SJSA1 (cell line): ENCODE data around the gene CDK13. TPM values are rescaled to one million over a fixed set of nuclear protein-coding genes. Genes with fewer than 3 reads are reported as not detected.

ENCODE experiments used
- DNase-seq, 2 experiments: peaks; one replicate each; pipeline ENCODE4 v3.0.0-alpha.2; 2015 to 2020; ENCODE audit warnings: low spot score in 2 of 2, low read depth in 1 of 2
- H3K27ac ChIP-seq: fragments of 250-450 bp; sonication (Bioruptor Pico); 2 replicates; pipeline ENCODE4 v1.5.1; 2020; ENCODE audit warnings: mild to moderate bottlenecking, moderate library complexity
- H3K27me3 ChIP-seq: fragments of 250-450 bp; sonication (Bioruptor Pico); replicated peaks from 2 replicates; pipeline ENCODE4 v1.5.1; 2020; ENCODE audit warnings: mild to moderate bottlenecking, moderate library complexity
- H3K36me3 ChIP-seq: fragments of 250-450 bp; sonication (Bioruptor Pico); 2 replicates; pipeline ENCODE4 v1.5.1; 2020; ENCODE audit warnings: mild to moderate bottlenecking
- H3K4me1 ChIP-seq: fragments of 250-450 bp; sonication (Bioruptor Pico); replicated peaks from 2 replicates; pipeline ENCODE4 v1.6.1; 2021; ENCODE audit warnings: mild to moderate bottlenecking
- H3K4me3 ChIP-seq: fragments of 250-450 bp; sonication (Bioruptor Pico); 2 replicates; pipeline ENCODE4 v1.5.1; 2020; ENCODE audit warnings: mild to moderate bottlenecking
- H3K9me3 ChIP-seq: fragments of 250-450 bp; sonication (Bioruptor Pico); replicated peaks from 2 replicates; pipeline ENCODE4 v1.5.1; 2020; ENCODE audit warnings: mild to moderate bottlenecking
- total RNA-seq: library from RNA; depleted of rRNA; stranded (reverse); fragments of >200 nt; shearing (Covaris generic); gene quantifications from 2 replicates; pipeline ENCODE4 v1.2.3, GENCODE V29; 2014

The CDK13 gene
- total RNA-seq, 1 experiment from 2014 or later = 37.8 TPM

DNA sequence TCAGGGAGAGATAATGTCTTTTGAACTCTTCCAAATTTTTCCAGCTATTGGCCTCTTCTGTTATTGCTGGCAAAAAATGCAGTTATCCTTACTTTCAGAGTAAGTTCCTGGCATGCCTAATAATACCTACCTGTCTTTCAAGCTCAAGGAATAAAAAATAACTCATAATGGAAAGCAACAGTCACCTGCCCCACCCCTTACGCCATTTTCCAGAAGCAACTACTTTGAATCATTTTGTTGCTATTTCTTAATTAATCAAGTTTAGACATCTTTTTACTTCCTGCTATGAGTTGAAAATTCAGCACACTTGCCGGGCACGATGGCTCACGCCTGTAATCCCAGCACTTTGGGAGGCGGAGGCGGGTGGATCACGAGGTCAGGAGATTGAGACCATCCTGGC is 23.0 kb upstream of the CDK13 start:
- Histone ChIP-seq H3K4me3 (no peak overlapping the region), H3K36me3 (no peaks in the 10 kb centered on the region), H3K27ac (no peak overlapping the region), H3K4me1 (no peaks in the 10 kb centered on the region), H3K9me3 (no peaks in the 10 kb centered on the region), H3K27me3 (0 out of 2 replicates have a peak, but pooled peaks cover 2% of the 10 kb centered on the region)
- no peak for DNase-seq

DNA sequence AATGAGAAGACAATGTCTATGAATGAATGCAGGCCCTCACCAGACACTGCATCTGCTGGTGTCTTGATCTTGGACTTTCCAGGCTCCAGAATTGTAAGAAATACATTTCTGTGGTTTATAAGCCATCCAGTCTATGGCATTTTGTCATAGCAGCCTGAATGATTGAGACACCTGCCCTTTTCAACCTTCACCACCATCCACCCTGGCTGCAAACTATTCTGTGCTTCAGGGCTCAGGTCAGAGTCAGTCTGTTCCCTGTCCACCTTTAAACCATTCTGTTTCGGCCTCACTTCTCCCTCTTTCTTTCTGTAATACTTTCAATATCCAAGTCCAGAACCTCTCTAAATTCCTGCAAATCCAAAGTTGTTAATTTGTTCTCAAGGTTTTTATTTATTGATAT is 15.9 kb upstream of the CDK13 start:
- no peaks in the 10 kb centered on the region for H3K36me3 ChIP-seq
- H3K4me1 ChIP-seq = no peaks in the 10 kb centered on the region
- no peak for DNase-seq
- peaks cover 4% of the 10 kb centered on the region; the same call in 1 of the 2 replicates for H3K27me3 ChIP-seq
- no peak overlapping the region for H3K4me3 ChIP-seq
- H3K9me3 ChIP-seq = no peaks in the 10 kb centered on the region
- H3K27ac ChIP-seq = no peak overlapping the region

DNA sequence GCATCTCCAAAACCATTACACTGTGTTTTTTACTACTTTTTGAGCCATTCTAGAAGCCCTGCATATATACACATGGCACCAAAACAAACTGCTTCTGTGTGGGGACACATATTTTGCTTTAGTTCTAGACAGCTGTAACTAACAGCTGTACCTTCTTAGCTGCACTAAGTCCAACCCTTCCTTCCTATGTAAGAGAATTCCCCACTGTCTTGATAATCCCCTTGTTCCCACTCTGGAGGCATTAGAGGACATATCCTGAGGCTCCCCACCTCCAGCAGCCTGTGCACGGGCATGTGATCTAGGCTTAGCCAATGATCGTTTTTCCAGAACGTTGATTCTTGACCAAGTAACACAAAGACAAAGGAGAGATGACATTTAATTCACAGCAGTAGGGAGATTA is 13.3 kb upstream of the CDK13 start:
- Histone ChIP-seq H3K27me3 (peaks cover 3% of the 10 kb centered on the region; the same call in 1 of the 2 replicates), H3K9me3 (no peaks in the 10 kb centered on the region), H3K4me3 (no peak overlapping the region), H3K36me3 (no peaks in the 10 kb centered on the region), H3K27ac (no peak overlapping the region), H3K4me1 (no peaks in the 10 kb centered on the region)
- no peak for DNase-seq

DNA sequence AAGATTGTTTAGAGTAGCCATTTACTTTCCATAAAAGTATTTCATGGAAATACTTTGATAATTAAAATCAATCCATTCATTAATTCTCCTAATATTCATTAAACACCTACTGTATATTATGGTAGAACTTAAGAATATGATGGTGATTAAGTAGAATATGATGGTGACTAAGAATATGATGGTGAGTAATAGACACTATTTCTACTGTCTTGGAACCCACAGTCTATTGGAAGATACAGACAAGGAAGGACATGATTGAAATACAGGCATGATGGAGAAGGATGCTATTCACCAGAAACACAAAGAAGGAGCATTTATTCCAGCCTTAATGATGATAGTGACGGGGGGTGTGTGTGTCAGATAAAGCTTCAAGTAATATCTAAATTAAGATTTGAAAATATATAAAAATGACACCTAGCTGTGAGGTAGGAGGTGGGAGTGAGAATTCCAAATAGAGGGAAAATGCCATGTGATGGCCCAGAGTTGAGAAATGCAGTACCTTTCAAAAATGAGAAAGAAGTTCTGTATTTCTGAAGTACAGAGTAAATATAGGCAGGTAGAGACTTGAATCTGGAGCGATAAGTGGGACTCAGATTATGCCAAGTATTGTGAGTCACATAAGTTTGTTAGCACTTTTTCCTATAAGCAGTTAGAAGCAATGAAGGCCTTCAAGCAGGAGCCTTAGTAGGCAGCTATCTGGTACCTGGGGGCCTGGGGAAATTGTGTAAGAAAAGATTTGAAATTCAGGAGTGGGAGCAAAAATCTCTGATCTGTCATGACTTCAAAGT is 12.5 kb upstream of the CDK13 start:
- Histone ChIP-seq H3K4me3 (no peak overlapping the region), H3K9me3 (no peaks in the 10 kb centered on the region), H3K36me3 (no peaks in the 10 kb centered on the region), H3K4me1 (no peaks in the 10 kb centered on the region), H3K27me3 (peaks cover 2% of the 10 kb centered on the region; the same call in 1 of the 2 replicates), H3K27ac (no peak overlapping the region)
- DNase-seq = no peak

DNA sequence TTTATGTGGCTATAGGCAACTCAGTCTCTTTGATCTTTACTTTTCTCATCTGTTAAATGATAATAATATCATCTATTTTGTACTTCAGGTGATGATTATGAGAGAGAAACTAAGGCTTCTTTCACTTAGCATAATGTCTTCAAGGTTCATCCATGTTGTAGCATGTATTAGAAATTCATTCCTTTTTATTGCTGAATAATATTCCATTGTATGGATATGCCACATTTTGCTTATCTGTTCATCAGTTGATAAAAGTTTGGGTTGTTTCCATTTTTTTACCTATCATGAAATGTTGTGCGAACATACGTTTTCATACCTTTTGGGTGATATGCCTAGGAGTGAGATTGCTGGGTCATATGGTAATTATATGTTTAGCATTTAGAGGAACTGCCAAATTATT is 7.2 kb upstream of the CDK13 start:
- H3K4me1 ChIP-seq = no peaks in the 10 kb centered on the region

DNA sequence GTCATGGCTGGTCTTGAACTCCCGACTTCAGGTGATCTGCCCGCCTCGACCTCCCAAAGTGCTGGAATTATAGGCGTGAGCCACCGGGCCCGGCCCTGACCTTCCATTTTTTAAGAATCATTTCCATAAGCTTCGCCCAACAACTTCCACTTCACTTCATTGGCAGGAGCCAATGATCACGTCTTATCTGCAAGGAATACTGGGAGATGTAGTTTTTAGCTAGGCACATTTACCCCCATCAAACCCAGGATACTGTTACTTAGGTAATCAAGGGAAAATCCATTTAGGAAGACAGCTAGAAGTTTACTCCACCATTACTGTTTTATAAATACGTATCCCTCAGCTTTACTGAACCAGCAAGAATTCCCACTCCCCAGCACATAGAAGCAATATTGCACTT is 3.4 kb upstream of the CDK13 start:
- H3K27me3 ChIP-seq = no peaks in the 10 kb centered on the region
- H3K4me1 ChIP-seq = peaks cover 6% of the 10 kb centered on the region; the same call in 1 of the 2 replicates
- H3K27ac ChIP-seq = no peak overlapping the region
- peaks cover 17% of the 10 kb centered on the region for H3K36me3 ChIP-seq
- DNase-seq = no peak
- no peaks in the 10 kb centered on the region for H3K9me3 ChIP-seq
- no peak overlapping the region for H3K4me3 ChIP-seq

More for the DNA sequence above, 7.2 kb upstream of the CDK13 start:
- DNase-seq = no peak
- Histone ChIP-seq H3K36me3 (no peaks in the 10 kb centered on the region), H3K27me3 (no peaks in the 10 kb centered on the region), H3K27ac (no peak overlapping the region), H3K9me3 (no peaks in the 10 kb centered on the region), H3K4me3 (no peak overlapping the region)

DNA sequence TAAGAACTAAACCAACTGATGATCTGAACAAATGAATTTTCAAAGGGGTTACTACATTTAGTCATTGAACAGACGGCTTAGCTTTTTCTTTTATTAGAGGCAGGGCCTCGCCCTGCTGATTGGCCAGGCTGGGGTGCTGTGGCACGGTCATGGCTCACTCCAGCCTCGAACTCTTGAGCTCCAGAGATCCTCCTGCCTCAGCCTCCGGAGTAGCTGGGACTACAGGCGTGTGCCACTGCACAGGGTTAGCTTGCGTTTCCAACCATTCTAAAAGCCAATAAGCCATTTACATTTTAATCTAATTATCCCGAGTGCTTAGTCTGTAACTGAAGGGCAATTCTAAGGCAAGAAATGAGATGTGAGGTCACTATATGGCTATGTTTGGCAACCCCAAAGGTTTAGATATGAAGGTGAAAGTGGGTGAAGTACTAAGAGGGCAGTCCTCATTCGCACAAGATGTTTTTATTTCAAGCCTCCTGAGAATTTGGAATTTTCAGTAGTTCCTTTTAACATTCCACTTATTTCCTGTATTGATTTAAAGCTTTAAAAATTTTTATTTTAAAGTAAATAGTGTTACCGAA is 1.6 kb upstream of the CDK13 start:
- Histone ChIP-seq H3K4me3 (peak overlapping the region; percentile 80), H3K36me3 (peaks cover 23% of the 10 kb centered on the region), H3K9me3 (no peaks in the 10 kb centered on the region), H3K27ac (peak overlapping the region; percentile 78), H3K27me3 (no peaks in the 10 kb centered on the region), H3K4me1 (peaks cover 7% of the 10 kb centered on the region)
- DNase-seq = no peak

DNA sequence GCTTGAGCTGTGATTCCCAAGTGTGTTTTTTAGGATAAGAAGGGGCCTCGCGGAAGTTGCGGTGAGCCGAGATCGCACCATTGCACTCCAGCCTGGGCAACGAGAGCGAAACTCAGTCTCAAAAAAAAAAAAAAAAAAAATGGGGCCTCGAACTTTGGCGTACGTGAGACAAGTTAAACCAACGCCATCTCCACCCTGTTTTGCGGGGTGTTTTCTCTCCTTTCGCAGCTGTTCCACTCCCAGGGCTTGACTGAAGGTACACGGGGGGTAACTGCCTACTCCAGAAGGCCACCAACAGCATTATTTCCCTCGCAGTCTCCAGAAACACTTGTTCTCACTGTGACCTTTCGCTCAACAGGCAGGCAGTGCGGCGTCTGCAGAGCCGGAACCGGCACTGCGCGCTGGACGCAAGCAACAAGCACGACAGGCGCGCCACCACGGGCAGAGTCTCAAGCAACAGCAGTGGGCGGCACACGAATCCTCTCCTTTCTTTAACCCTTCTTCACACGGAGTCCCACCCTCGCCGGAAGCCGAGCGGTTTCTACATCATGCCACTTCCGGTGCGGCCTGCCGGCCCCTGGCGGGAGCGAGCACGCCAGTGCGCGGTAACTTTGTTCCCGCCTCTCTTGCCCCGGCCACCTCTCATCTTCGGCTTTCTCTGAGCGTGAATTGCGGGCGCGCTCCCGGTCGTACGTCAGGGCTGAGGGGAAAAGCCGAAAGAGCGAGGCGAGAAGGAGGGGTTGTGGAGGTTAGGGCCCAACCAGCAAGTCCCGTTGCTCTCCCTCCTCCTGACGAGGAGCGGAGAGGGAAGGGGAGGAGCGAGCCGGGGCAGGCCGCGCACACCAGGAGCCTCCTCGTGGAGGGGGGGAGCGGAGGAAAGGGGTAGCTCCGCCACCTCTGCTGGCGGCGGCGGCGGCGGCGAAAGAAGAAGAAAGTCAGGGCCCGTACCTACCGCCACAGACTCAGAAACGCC is 814 bp upstream of the CDK13 start:
- peak; percentile 99 to 100 for DNase-seq

DNA sequence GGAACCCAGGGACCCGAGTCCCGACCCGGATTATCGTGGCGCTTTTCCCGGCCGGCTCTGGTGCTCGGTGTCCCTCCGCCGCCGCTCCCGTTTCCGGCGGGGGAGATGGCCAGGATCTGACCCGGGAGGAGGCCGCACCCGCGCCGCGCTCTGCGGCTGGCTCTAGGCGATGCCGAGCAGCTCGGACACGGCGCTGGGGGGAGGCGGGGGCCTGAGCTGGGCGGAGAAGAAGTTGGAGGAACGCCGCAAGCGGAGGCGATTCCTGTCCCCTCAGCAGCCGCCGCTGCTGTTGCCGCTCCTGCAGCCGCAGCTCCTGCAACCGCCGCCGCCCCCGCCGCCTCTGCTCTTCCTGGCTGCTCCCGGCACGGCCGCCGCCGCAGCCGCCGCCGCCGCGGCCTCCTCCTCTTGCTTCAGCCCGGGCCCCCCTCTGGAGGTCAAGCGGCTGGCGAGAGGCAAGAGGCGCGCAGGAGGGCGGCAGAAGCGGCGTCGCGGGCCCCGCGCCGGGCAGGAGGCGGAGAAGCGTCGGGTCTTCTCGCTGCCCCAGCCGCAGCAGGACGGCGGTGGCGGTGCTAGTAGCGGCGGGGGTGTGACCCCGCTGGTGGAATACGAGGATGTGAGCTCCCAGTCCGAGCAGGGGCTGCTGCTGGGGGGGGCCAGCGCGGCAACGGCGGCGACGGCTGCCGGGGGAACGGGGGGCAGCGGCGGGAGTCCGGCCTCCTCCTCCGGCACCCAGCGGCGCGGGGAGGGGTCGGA is 593 bp downstream of the CDK13 start:
- Histone ChIP-seq H3K9me3 (no peaks in the 10 kb centered on the region), H3K36me3 (peaks cover 23% of the 10 kb centered on the region), H3K27ac (peak overlapping the region; percentile 82), H3K4me3 (peak overlapping the region; percentile 80), H3K4me1 (peaks cover 10% of the 10 kb centered on the region), H3K27me3 (no peaks in the 10 kb centered on the region)
- peak; percentile 56 to 65 for DNase-seq

More for the DNA sequence above, 814 bp upstream of the CDK13 start:
- peaks cover 10% of the 10 kb centered on the region for H3K4me1 ChIP-seq
- peak overlapping the region; percentile 82 for H3K27ac ChIP-seq
- peaks cover 23% of the 10 kb centered on the region for H3K36me3 ChIP-seq
- peak overlapping the region; percentile 80 for H3K4me3 ChIP-seq
- no peaks in the 10 kb centered on the region for H3K9me3 ChIP-seq
- no peaks in the 10 kb centered on the region for H3K27me3 ChIP-seq

DNA sequence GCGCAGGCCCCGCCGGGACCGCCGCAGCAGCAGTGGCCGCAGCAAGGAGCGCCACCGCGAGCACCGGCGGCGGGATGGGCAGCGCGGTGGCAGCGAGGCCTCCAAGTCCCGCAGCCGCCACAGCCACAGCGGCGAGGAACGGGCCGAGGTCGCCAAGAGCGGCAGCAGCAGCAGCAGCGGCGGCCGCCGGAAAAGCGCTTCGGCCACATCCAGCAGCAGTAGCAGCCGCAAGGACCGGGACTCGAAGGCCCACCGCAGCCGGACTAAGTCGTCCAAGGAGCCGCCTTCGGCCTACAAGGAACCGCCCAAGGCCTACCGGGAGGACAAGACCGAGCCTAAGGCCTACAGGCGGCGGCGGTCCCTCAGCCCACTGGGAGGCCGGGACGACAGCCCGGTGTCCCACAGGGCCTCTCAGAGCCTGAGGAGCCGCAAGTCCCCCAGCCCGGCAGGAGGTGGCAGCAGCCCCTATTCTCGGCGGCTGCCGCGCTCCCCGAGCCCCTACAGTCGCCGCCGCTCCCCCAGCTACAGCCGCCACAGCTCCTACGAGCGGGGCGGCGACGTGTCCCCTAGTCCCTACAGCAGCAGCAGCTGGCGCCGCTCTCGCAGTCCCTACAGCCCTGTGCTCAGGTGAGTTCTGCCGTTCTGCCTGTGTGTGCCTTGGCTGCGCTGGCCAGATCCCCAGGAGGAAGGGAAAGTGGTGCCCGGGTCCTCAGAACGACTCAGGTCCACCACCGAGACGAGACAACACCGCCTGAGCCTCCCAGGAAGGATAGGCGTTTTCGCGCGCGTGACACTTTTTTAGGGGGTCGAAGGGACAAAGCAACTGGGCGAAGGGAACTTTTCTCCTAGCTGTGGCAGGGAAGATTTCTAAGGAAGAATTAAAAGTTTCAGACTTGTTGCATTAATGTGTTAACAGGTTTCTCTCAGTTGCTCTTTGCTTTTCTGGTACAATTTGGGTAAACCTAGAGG is 1.5 kb downstream of the CDK13 start:
- Histone ChIP-seq H3K36me3 (peaks cover 23% of the 10 kb centered on the region), H3K9me3 (no peaks in the 10 kb centered on the region), H3K4me1 (peaks cover 10% of the 10 kb centered on the region), H3K4me3 (peak overlapping the region; percentile 80), H3K27ac (peak overlapping the region; percentile 82), H3K27me3 (no peaks in the 10 kb centered on the region)
- DNase-seq = peak; percentile 73 to 74

DNA sequence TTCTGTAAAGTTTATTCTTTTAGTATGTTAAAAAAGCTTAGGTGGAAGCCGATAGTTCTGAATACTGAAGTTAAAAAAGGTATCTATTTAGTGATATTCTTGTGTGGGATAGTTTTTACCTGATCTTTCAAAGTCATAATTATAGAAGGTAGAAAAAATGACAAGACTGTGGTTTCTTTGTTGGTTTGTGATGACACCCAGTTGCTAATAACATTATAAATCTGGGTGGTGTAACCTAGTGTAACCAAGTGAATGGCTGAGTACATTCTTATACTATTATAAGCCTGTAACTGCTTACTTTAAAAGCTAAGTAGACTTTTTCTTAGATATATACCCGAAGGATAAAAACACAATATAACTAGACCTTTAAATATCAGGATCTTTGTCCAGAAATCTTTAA is 2.3 kb downstream of the CDK13 start:
- DNase-seq = peak in 1 of 2 experiments; percentile 26
- Histone ChIP-seq H3K36me3 (peaks cover 23% of the 10 kb centered on the region), H3K4me3 (peak overlapping the region; percentile 80), H3K27me3 (no peaks in the 10 kb centered on the region), H3K4me1 (peaks cover 10% of the 10 kb centered on the region), H3K9me3 (no peaks in the 10 kb centered on the region), H3K27ac (peak overlapping the region; percentile 82)

DNA sequence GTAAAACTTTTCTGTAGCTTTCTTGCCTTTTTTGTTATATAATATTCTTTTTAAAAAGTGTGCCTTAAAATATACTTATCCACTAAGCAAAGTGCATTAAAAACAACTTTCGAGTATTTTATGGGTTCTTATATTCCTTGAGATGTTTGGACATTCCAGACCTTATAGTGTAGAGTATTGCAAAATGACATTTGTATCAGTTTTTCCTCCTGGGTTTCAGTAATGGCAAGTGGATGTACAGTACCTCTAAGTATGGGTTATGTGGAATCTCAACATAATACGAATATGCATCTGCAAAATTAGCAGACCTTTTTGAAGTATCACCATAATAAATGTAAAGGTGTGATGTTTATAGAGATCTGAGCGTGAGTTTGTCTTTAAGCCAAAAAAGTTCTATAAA is 2.7 kb downstream of the CDK13 start:
- Histone ChIP-seq H3K36me3 (peaks cover 23% of the 10 kb centered on the region), H3K27me3 (no peaks in the 10 kb centered on the region), H3K27ac (peak overlapping the region; percentile 82; the same call in 1 of the 2 replicates), H3K9me3 (no peaks in the 10 kb centered on the region), H3K4me1 (peaks cover 10% of the 10 kb centered on the region), H3K4me3 (peak overlapping the region; percentile 80)
- no peak for DNase-seq
